GM23338 (cell line): ENCODE results near the gene PSMB8. TPM values are rescaled to one million over a fixed set of nuclear protein-coding genes. Genes with fewer than 3 reads are reported as not detected.

Source experiments
- ATAC-seq: fragments of 200-7000 bp; cut with Tn5 transposase; 3 replicates; pipeline ENCODE4 v1.9.1; 2020
- DNase-seq: peaks from one replicate; pipeline ENCODE4 v3.0.0-alpha.2; 2015; ENCODE audit warnings: low spot score
- H2AFZ ChIP-seq: fragments of 200-600 bp; sonication (generic); 2 replicates; pipeline ENCODE4 v1.8.0; 2016; ENCODE audit warnings: antibody characterized with exemption, mild to moderate bottlenecking, moderate library complexity
- H3F3A ChIP-seq: fragments of 200-600 bp; sonication (generic); replicated peaks from 2 replicates; pipeline ENCODE4 v1.8.0; 2017; ENCODE audit warnings: antibody characterized with exemption, mixed run types, low read depth
- H3K27ac ChIP-seq: fragments of 200-600 bp; sonication (generic); 2 replicates; pipeline ENCODE4 v1.6.1; 2016; ENCODE audit warnings: low read depth
- H3K27me3 ChIP-seq: fragments of 200-600 bp; sonication (generic); 2 replicates; pipeline ENCODE4 v1.8.0; 2016; ENCODE audit warnings: mild to moderate bottlenecking, mixed run types, moderate library complexity; ENCODE audit not compliant: insufficient read depth
- H3K36me3 ChIP-seq: fragments of 200-600 bp; sonication (generic); 2 replicates; pipeline ENCODE4 v1.8.0; 2016; ENCODE audit warnings: mild to moderate bottlenecking; ENCODE audit not compliant: insufficient read depth
- H3K4me1 ChIP-seq: fragments of 200-600 bp; sonication (generic); 2 replicates; pipeline ENCODE4 v1.8.0; 2016; ENCODE audit warnings: mild to moderate bottlenecking, moderate library complexity; ENCODE audit not compliant: insufficient read depth
- H3K4me2 ChIP-seq: fragments of 200-600 bp; sonication (generic); 2 replicates; pipeline ENCODE4 v1.7.1; 2017; ENCODE audit warnings: mixed run types
- H3K4me3 ChIP-seq: fragments of 200-600 bp; sonication (generic); 2 replicates; pipeline ENCODE4 v1.6.1; 2016; ENCODE audit warnings: mixed run types
- H3K79me2 ChIP-seq: fragments of 200-600 bp; sonication (generic); replicated peaks from 2 replicates; pipeline ENCODE4 v1.8.0; 2017; ENCODE audit warnings: mild to moderate bottlenecking; ENCODE audit not compliant: insufficient read depth
- H3K9me2 ChIP-seq: fragments of 200-600 bp; sonication (generic); 2 replicates; pipeline ENCODE4 v1.8.0; 2017; ENCODE audit not compliant: insufficient read depth
- H4K20me1 ChIP-seq: fragments of 200-600 bp; sonication (generic); replicated peaks from 2 replicates; pipeline ENCODE4 v1.8.0; 2017; ENCODE audit warnings: mild to moderate bottlenecking; ENCODE audit not compliant: insufficient read depth
- H3K27ac Mint-ChIP-seq: 2 replicates; pipeline ENCODE4 v1.8.0; 2020; ENCODE audit warnings: inconsistent platforms, mild to moderate bottlenecking, moderate library complexity, mixed read lengths
- H3K27me3 Mint-ChIP-seq: 3 replicates; pipeline ENCODE4 v1.8.0; 2022; ENCODE audit warnings: low read depth, mild to moderate bottlenecking, moderate library complexity, mixed read lengths, inconsistent platforms; ENCODE audit not compliant: insufficient read depth, poor library complexity
- H3K36me3 Mint-ChIP-seq: 3 replicates; pipeline ENCODE4 v1.8.0; 2021; ENCODE audit warnings: low read depth, mild to moderate bottlenecking, inconsistent platforms, moderate library complexity, mixed read lengths
- H3K4me1 Mint-ChIP-seq: 3 replicates; pipeline ENCODE4 v1.8.0; 2020; ENCODE audit warnings: mild to moderate bottlenecking, inconsistent platforms, mixed read lengths
- H3K4me3 Mint-ChIP-seq: 3 replicates; pipeline ENCODE4 v1.8.0; 2021; ENCODE audit warnings: moderate library complexity, mild to moderate bottlenecking, inconsistent platforms, mixed read lengths
- H3K9me3 Mint-ChIP-seq: 3 replicates; pipeline ENCODE4 v1.8.0; 2020; ENCODE audit warnings: moderate library complexity, mild to moderate bottlenecking, inconsistent platforms, mixed read lengths
- CREB1 ChIP-seq: fragments of 250-450 bp; sonication (Bioruptor Pico); IDR thresholded peaks from 2 replicates; pipeline ENCODE4 v1.5.0; 2020; ENCODE audit warnings: low read depth, mild to moderate bottlenecking, moderate library complexity
- CTCF ChIP-seq, 2 experiments: fragments of 200-600 bp in 1 of 2; sonication (generic) in 1 of 2; conservative IDR thresholded peaks; 2 replicates each; pipeline versions ENCODE4 v1.5.1 to v1.6.1; 2016 to 2017; ENCODE audit warnings: antibody characterized with exemption in 2 of 2, low read depth in 2 of 2, mild to moderate bottlenecking in 2 of 2, moderate library complexity in 1 of 2
- ETS1 ChIP-seq: IDR thresholded peaks from 2 replicates; pipeline ENCODE4 v1.6.1; 2016; ENCODE audit warnings: antibody characterized with exemption
- EZH2 ChIP-seq: fragments of 200-600 bp; sonication (generic); IDR thresholded peaks from one replicate; pipeline ENCODE4 v1.8.0; 2017; ENCODE audit warnings: antibody characterized with exemption, mild to moderate bottlenecking, low read depth; ENCODE audit not compliant: unreplicated experiment
- EZH2phosphoT487 ChIP-seq: fragments of 200-600 bp; sonication (generic); IDR thresholded peaks from one replicate; pipeline ENCODE4 v1.8.1; 2018; ENCODE audit warnings: antibody characterized with exemption; ENCODE audit not compliant: unreplicated experiment
- JUNB ChIP-seq: IDR thresholded peaks from one replicate; pipeline ENCODE4 v1.6.1; 2016; ENCODE audit warnings: antibody characterized with exemption; ENCODE audit not compliant: unreplicated experiment
- NANOG ChIP-seq: IDR thresholded peaks from 2 replicates; pipeline ENCODE4 v1.6.1; 2016; ENCODE audit warnings: antibody characterized with exemption, borderline replicate concordance
- POLR2AphosphoS5 ChIP-seq: IDR thresholded peaks from 2 replicates; pipeline ENCODE4 v1.6.1; 2016; ENCODE audit warnings: antibody characterized with exemption, low read depth
- REST ChIP-seq: IDR thresholded peaks from one replicate; pipeline ENCODE4 v1.6.1; 2018; ENCODE audit warnings: antibody characterized with exemption; ENCODE audit not compliant: unreplicated experiment
- STAT1 ChIP-seq: IDR thresholded peaks from one replicate; pipeline ENCODE4 v1.6.1; 2016; ENCODE audit warnings: antibody characterized with exemption; ENCODE audit not compliant: unreplicated experiment
- ZNF114 ChIP-seq: fragments of 250-450 bp; sonication (Bioruptor Pico); IDR thresholded peaks from 2 replicates; pipeline ENCODE4 v1.5.0; 2020; ENCODE audit warnings: mild to moderate bottlenecking, moderate library complexity
- ZNF331 ChIP-seq: fragments of 250-450 bp; sonication (Bioruptor Pico); IDR thresholded peaks from 2 replicates; pipeline ENCODE4 v1.5.0; 2020; ENCODE audit warnings: low read depth, mild to moderate bottlenecking, moderate library complexity
- ZNF462 ChIP-seq: fragments of 250-450 bp; sonication (Bioruptor Pico); IDR thresholded peaks from 2 replicates; pipeline ENCODE4 v1.5.0; 2020; ENCODE audit warnings: mild to moderate bottlenecking, moderate library complexity
- polyA plus RNA-seq: library from polyadenylated mRNA; unstranded; fragments of >200 nt; fragmentation: Nextera tagmentation; extraction: Ambion mirVana; gene quantifications from 2 replicates; pipeline ENCODE4 v1.2.1, GENCODE V29; 2016
- total RNA-seq: library from RNA; depleted of rRNA; stranded (reverse); fragments of >200 nt; shearing (Covaris generic); gene quantifications from 2 replicates; pipeline ENCODE4 v1.2.3, GENCODE V29; 2014

The PSMB8 gene
- total and polyA plus RNA-seq, 2 experiments from 2014 or later: 16.5 to 27.6 TPM

GRCh38 chr6:32845384-32845884, 1.6 kb upstream of the PSMB8 start:
- no peaks in the 10 kb centered on the region for H3K79me2 ChIP-seq
- ATAC-seq: no peak
- H2AFZ ChIP-seq: no peak overlapping the region
- Mint-ChIP-seq H3K36me3 (peaks cover 31% of the 10 kb centered on the region; the same call in 2 of the 3 replicates), H3K4me1 (peaks cover 13% of the 10 kb centered on the region), H3K27ac (no peak overlapping the region), H3K4me3 (peak overlapping the region; percentile 92; the same call in 1 of the 3 replicates), H3K27me3 (peaks cover 15% of the 10 kb centered on the region), H3K9me3 (no peaks in the 10 kb centered on the region)
- no peak overlapping the region for H3K27ac ChIP-seq
- H3K4me1 ChIP-seq: peaks cover 7% of the 10 kb centered on the region
- no peaks in the 10 kb centered on the region for H4K20me1 ChIP-seq
- no peaks in the 10 kb centered on the region for H3K9me2 ChIP-seq
- no peak for DNase-seq
- TF ChIP-seq JUNB (no peak), ETS1 (no peak), POLR2AphosphoS5 (no peak), EZH2 (no peak), CREB1 (CRISPR knock-in tag) (no peak), ZNF114 (CRISPR knock-in tag) (no peak), REST (no peak), CTCF (conservative IDR thresholded peaks at IDR 0.05; ENCODE audit: low read depth in 2 of 2) (no peak), STAT1 (no peak), EZH2phosphoT487 (no peak), ZNF331 (CRISPR knock-in tag) (no peak), ZNF462 (CRISPR knock-in tag) (no peak), NANOG (no peak)
- peaks cover 6% of the 10 kb centered on the region; the same call in 1 of the 2 replicates for H3K36me3 ChIP-seq
- peak overlapping the region; percentile 56; the same call in 1 of the 2 replicates for H3K4me2 ChIP-seq
- peaks cover 15% of the 10 kb centered on the region for H3K27me3 ChIP-seq
- peak overlapping the region; percentile 98; the same call in 1 of the 2 replicates for H3K4me3 ChIP-seq
- H3F3A ChIP-seq: no peaks in the 10 kb centered on the region
